HUES6 (cell line): ENCODE data around the gene STMN3.
"Not testable (repeated sequence)": the region's sequence is repeated elsewhere in the genome, so short reads cannot be mapped to it uniquely, and the experiment has no call there.

Experiments used
- H3K27ac ChIP-seq: 2 replicates; pipeline ENCODE4 v1.7.0; 2013; ENCODE audit warnings: low read depth, mild to moderate bottlenecking, low read length, inconsistent platforms
- H3K27me3 ChIP-seq: 2 replicates; pipeline ENCODE4 v1.6.1; 2013; ENCODE audit warnings: low read length; ENCODE audit not compliant: control insufficient read depth, insufficient read depth
- H3K36me3 ChIP-seq: 2 replicates; pipeline ENCODE4 v1.6.1; 2013; ENCODE audit warnings: low read length; ENCODE audit not compliant: control insufficient read depth, insufficient read depth
- H3K4me1 ChIP-seq: 2 replicates; pipeline ENCODE4 v1.6.1; 2013; ENCODE audit warnings: low read length; ENCODE audit not compliant: control insufficient read depth, insufficient read depth
- H3K4me3 ChIP-seq: 2 replicates; pipeline ENCODE4 v1.5.1; 2013; ENCODE audit warnings: low read depth, low read length
- H3K9ac ChIP-seq: one replicate; pipeline ENCODE4 v1.6.1; 2013; ENCODE audit warnings: mild to moderate bottlenecking, low read length
- H3K9me3 ChIP-seq: 2 replicates; pipeline ENCODE4 v1.6.1; 2013; ENCODE audit warnings: low read depth, low read length; ENCODE audit not compliant: control insufficient read depth, insufficient read depth

Gene STMN3

GRCh38 chr20:63650486-63650885 lies 2.7 kb downstream of the STMN3 start:
- peaks cover 18% of the 10 kb centered on the region; the same call in 1 of the 2 replicates for H3K27me3 ChIP-seq
- not testable (repeated sequence) for H3K9me3 ChIP-seq, H3K27ac ChIP-seq, H3K4me3 ChIP-seq, H3K4me1 ChIP-seq, H3K9ac ChIP-seq, H3K36me3 ChIP-seq

- Histone ChIP-seq H3K27ac (no peak overlapping the region), H3K9me3 (no peaks in the 10 kb centered on the region), H3K4me1 (peaks cover 1% of the 10 kb centered on the region), H3K36me3 (no peaks in the 10 kb centered on the region), H3K4me3 (no peak overlapping the region), H3K9ac (no peak overlapping the region), H3K27me3 (peaks cover 23% of the 10 kb centered on the region; the same call in 1 of the 2 replicates)
Observed at GRCh38 chr20:63648895-63649589, 4.2 kb downstream of the STMN3 start.

GRCh38 chr20:63648190-63648589 lies 5.0 kb downstream of the STMN3 start:
- H3K36me3 ChIP-seq: no peaks in the 10 kb centered on the region
- H3K27ac ChIP-seq: no peak overlapping the region
- H3K4me3 ChIP-seq: no peak overlapping the region
- no peaks in the 10 kb centered on the region for H3K4me1 ChIP-seq
- H3K9me3 ChIP-seq: no peaks in the 10 kb centered on the region
- H3K9ac ChIP-seq: no peak overlapping the region
- H3K27me3 ChIP-seq: peaks cover 30% of the 10 kb centered on the region; the same call in 1 of the 2 replicates

GRCh38 chr20:63645218-63645617 lies 8.0 kb downstream of the STMN3 start:
- no peak overlapping the region for H3K9ac ChIP-seq
- H3K27ac ChIP-seq: no peak overlapping the region
- peaks cover 20% of the 10 kb centered on the region; the same call in 1 of the 2 replicates for H3K27me3 ChIP-seq
- H3K4me3 ChIP-seq: no peak overlapping the region
- peaks cover 7% of the 10 kb centered on the region; the same call in 1 of the 2 replicates for H3K4me1 ChIP-seq
- H3K36me3 ChIP-seq: no peaks in the 10 kb centered on the region
- H3K9me3 ChIP-seq: no peaks in the 10 kb centered on the region

- no peak overlapping the region for H3K9ac ChIP-seq
- H3K27me3 ChIP-seq: peaks cover 20% of the 10 kb centered on the region; the same call in 1 of the 2 replicates
- no peak overlapping the region for H3K27ac ChIP-seq
- peaks cover 13% of the 10 kb centered on the region for H3K4me1 ChIP-seq
- no peaks in the 10 kb centered on the region for H3K36me3 ChIP-seq
- no peak overlapping the region for H3K4me3 ChIP-seq
- no peaks in the 10 kb centered on the region for H3K9me3 ChIP-seq
Observed at GRCh38 chr20:63643946-63644345, 9.3 kb downstream of the STMN3 start.

GRCh38 chr20:63643499-63643898 lies 9.7 kb downstream of the STMN3 start:
- Histone ChIP-seq H3K4me1 (peaks cover 13% of the 10 kb centered on the region), H3K27ac (no peak overlapping the region), H3K9ac (no peak overlapping the region), H3K4me3 (no peak overlapping the region), H3K36me3 (no peaks in the 10 kb centered on the region), H3K9me3 (no peaks in the 10 kb centered on the region), H3K27me3 (peaks cover 20% of the 10 kb centered on the region; the same call in 1 of the 2 replicates)

DNA sequence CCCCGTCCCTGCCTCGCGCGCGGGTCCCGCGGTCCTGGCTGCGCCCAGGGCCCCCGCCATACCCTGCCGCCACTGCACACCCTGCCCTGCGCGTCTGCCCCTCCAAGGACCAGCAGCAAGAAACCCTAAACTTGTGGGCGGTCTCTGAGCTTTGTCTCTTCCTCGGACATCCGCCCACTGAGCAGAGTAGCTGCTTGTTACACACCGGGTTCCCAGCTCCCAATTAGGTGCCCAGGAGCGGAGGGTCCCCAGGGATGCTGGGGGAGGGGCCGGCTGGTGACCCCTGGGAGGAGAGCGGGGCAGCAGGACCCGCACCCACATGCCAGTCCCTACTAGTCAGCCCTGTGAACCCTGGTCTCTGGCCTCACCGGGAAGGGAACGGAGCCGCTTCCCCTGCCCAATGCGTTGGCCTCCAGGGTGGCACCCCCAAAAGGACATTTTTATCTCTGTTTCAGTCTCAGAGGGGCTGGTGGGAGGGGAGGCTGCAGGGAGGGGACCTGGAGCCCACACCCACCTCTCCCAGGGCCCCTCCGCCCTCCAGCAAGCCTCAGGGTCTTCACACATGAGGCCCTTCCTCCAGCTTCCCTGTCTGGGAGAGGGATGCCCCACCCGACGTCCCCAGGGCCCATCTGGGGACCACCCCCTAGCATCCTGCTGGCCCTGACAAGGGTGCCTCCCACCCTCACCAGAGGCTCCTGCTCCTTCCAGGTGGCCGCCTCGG lies 10.5 kb downstream of the STMN3 start:
- Histone ChIP-seq H3K27me3 (peaks cover 20% of the 10 kb centered on the region; the same call in 1 of the 2 replicates), H3K36me3 (no peaks in the 10 kb centered on the region), H3K4me3 (peak overlapping the region; percentile 70), H3K9ac (peak overlapping the region; percentile 34), H3K27ac (no peak overlapping the region; the same call in 1 of the 2 replicates), H3K4me1 (peaks cover 13% of the 10 kb centered on the region), H3K9me3 (no peaks in the 10 kb centered on the region)

DNA sequence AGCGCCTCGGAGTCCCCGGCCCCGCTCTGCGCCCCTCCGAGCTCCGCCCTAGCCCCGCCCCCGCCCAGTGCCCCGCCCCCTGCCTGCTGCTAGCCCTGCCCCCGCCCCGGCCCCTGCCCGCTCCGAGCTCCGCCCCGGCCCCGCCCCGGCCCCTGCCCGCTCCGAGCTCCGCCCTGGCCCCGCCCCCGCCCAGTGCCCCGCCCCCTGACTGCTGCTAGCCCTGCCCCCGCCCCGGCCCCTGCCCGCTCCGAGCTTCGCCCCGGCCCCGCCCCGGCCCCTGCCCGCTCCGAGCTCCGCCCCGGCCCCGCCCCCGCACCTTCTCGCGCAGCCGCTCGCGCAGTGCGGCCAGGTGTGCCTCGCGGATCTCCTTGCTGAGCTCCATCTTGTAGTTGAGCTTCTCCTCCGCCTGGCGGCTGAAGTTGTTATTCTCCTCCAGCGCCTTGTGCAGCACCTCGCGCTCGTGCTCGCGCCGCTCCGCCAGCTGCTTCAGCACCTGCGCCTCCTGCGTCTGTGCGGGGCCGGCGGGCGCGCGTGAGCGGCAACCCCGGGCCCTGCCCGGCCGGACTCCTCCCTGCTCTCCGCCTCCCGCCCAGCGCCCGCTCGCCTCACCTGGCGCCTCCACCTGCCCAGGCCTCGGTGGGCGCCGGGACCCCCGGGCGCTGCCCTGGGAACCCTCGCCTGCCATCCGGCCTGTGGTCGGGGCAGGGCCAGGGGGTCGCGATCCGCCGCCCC lies 11.3 kb downstream of the STMN3 start:
- H3K36me3 ChIP-seq: no peaks in the 10 kb centered on the region
- peaks cover 20% of the 10 kb centered on the region; the same call in 1 of the 2 replicates for H3K27me3 ChIP-seq
- H3K9ac ChIP-seq: peak overlapping the region; percentile 34
- no peaks in the 10 kb centered on the region for H3K9me3 ChIP-seq
- H3K27ac ChIP-seq: no peak overlapping the region; the same call in 1 of the 2 replicates
- peak overlapping the region; percentile 70 for H3K4me3 ChIP-seq
- H3K4me1 ChIP-seq: peaks cover 16% of the 10 kb centered on the region

GRCh38 chr20:63641146-63641791 lies 12.0 kb downstream of the STMN3 start:
- H3K9me3 ChIP-seq: no peaks in the 10 kb centered on the region
- peaks cover 20% of the 10 kb centered on the region; the same call in 1 of the 2 replicates for H3K27me3 ChIP-seq
- H3K36me3 ChIP-seq: no peaks in the 10 kb centered on the region
- peak overlapping the region; percentile 16 for H3K9ac ChIP-seq
- H3K27ac ChIP-seq: no peak overlapping the region
- H3K4me1 ChIP-seq: peaks cover 16% of the 10 kb centered on the region
- peak overlapping the region; percentile 69 for H3K4me3 ChIP-seq

- H3K9me3 ChIP-seq, H3K36me3 ChIP-seq, H3K27ac ChIP-seq, H3K9ac ChIP-seq, H3K4me3 ChIP-seq: not testable (repeated sequence)
- peaks cover 16% of the 10 kb centered on the region for H3K4me1 ChIP-seq
- peaks cover 20% of the 10 kb centered on the region; the same call in 1 of the 2 replicates for H3K27me3 ChIP-seq
Observed at GRCh38 chr20:63640686-63641085, 12.5 kb downstream of the STMN3 start.
